ENCODE data around the gene CADPS2.

The CADPS2 gene

GRCh38 chr7:122384528-122384927 lies 501.7 kb downstream of the CADPS2 start:
- TF ChIP-seq CTCF (IDR thresholded peaks at IDR 0.05; ENCODE audit: borderline replicate concordance, extremely low read depth, low read length, poor library complexity, severe bottlenecking) (no peak), EZH2 (IDR thresholded peaks at IDR 0.05; ENCODE audit: borderline replicate concordance, low read depth, low read length, severe bottlenecking) (no peak)
- H3K79me2 ChIP-seq (ENCODE audit: insufficient read depth, low read length), result no peaks in the 10 kb centered on the region
- H4K20me1 ChIP-seq (ENCODE audit: insufficient read depth, low read length), result no peaks in the 10 kb centered on the region
- H3K4me1 ChIP-seq (ENCODE audit: insufficient read depth, low read length), result no peaks in the 10 kb centered on the region
- no peak overlapping the region for H3K27ac ChIP-seq (ENCODE audit: low read length)
- H3K27me3 ChIP-seq (ENCODE audit: insufficient read depth, low read length, poor library complexity), result no peaks in the 10 kb centered on the region
- no peaks in the 10 kb centered on the region for H3K9me3 ChIP-seq (ENCODE audit: insufficient read depth, low read length, severe bottlenecking)
- H3K4me2 ChIP-seq (ENCODE audit: insufficient read depth, low read length), result no peak overlapping the region
- H3K36me3 ChIP-seq (ENCODE audit: insufficient read depth, low read length), result no peaks in the 10 kb centered on the region
- H3K4me3 ChIP-seq (ENCODE audit: low read depth in 1 of 2, low read length in 2 of 2), result no peak overlapping the region
- DNase-seq (no peak), ATAC-seq (ENCODE audit: insufficient read depth, low read depth) (no peak)
- no peak overlapping the region for H2AFZ ChIP-seq (ENCODE audit: low read depth, low read length)
- H3K9ac ChIP-seq (ENCODE audit: low read depth, low read length), result no peak overlapping the region

GRCh38 chr7:122383934-122384333 lies 502.3 kb downstream of the CADPS2 start:
- Histone ChIP-seq H3K9ac (ENCODE audit: low read depth, low read length) (no peak overlapping the region), H3K4me1 (ENCODE audit: insufficient read depth, low read length) (no peaks in the 10 kb centered on the region), H3K4me3 (ENCODE audit: low read depth in 1 of 2, low read length in 2 of 2) (no peak overlapping the region), H4K20me1 (ENCODE audit: insufficient read depth, low read length) (no peaks in the 10 kb centered on the region), H3K9me3 (ENCODE audit: insufficient read depth, low read length, severe bottlenecking) (no peaks in the 10 kb centered on the region), H3K27me3 (ENCODE audit: insufficient read depth, low read length, poor library complexity) (no peaks in the 10 kb centered on the region), H3K27ac (ENCODE audit: low read length) (no peak overlapping the region), H3K36me3 (ENCODE audit: insufficient read depth, low read length) (no peaks in the 10 kb centered on the region), H3K79me2 (ENCODE audit: insufficient read depth, low read length) (no peaks in the 10 kb centered on the region), H3K4me2 (ENCODE audit: insufficient read depth, low read length) (no peak overlapping the region), H2AFZ (ENCODE audit: low read depth, low read length) (no peak overlapping the region)
- TF ChIP-seq CTCF (IDR thresholded peaks at IDR 0.05; ENCODE audit: borderline replicate concordance, extremely low read depth, low read length, poor library complexity, severe bottlenecking) (no peak), EZH2 (IDR thresholded peaks at IDR 0.05; ENCODE audit: borderline replicate concordance, low read depth, low read length, severe bottlenecking) (no peak)
- DNase-seq (no peak), ATAC-seq (ENCODE audit: insufficient read depth, low read depth) (no peak)

- Histone ChIP-seq H4K20me1 (ENCODE audit: insufficient read depth, low read length) (no peaks in the 10 kb centered on the region), H3K36me3 (ENCODE audit: insufficient read depth, low read length) (no peaks in the 10 kb centered on the region), H3K9ac (ENCODE audit: low read depth, low read length) (no peak overlapping the region), H3K4me2 (ENCODE audit: insufficient read depth, low read length) (no peak overlapping the region), H3K27ac (ENCODE audit: low read length) (no peak overlapping the region), H2AFZ (ENCODE audit: low read depth, low read length) (no peak overlapping the region), H3K4me1 (ENCODE audit: insufficient read depth, low read length) (no peaks in the 10 kb centered on the region), H3K9me3 (ENCODE audit: insufficient read depth, low read length, severe bottlenecking) (no peaks in the 10 kb centered on the region), H3K79me2 (ENCODE audit: insufficient read depth, low read length) (no peaks in the 10 kb centered on the region), H3K4me3 (ENCODE audit: low read depth in 1 of 2, low read length in 2 of 2) (no peak overlapping the region), H3K27me3 (ENCODE audit: insufficient read depth, low read length, poor library complexity) (no peaks in the 10 kb centered on the region)
- DNase-seq (no peak), ATAC-seq (ENCODE audit: insufficient read depth, low read depth) (no peak)
- TF ChIP-seq EZH2 (IDR thresholded peaks at IDR 0.05; ENCODE audit: borderline replicate concordance, low read depth, low read length, severe bottlenecking) (no peak), CTCF (IDR thresholded peaks at IDR 0.05; ENCODE audit: borderline replicate concordance, extremely low read depth, low read length, poor library complexity, severe bottlenecking) (no peak)
These were observed 505.3 kb downstream of the CADPS2 start for GRCh38 chr7:122380992-122381391.

- Histone ChIP-seq H3K4me3 (ENCODE audit: low read depth in 1 of 2, low read length in 2 of 2) (no peak overlapping the region), H3K9me3 (ENCODE audit: insufficient read depth, low read length, severe bottlenecking) (no peaks in the 10 kb centered on the region), H2AFZ (ENCODE audit: low read depth, low read length) (no peak overlapping the region), H3K79me2 (ENCODE audit: insufficient read depth, low read length) (no peaks in the 10 kb centered on the region), H3K4me2 (ENCODE audit: insufficient read depth, low read length) (no peak overlapping the region), H3K27me3 (ENCODE audit: insufficient read depth, low read length, poor library complexity) (no peaks in the 10 kb centered on the region), H4K20me1 (ENCODE audit: insufficient read depth, low read length) (no peaks in the 10 kb centered on the region), H3K27ac (ENCODE audit: low read length) (no peak overlapping the region), H3K4me1 (ENCODE audit: insufficient read depth, low read length) (no peaks in the 10 kb centered on the region), H3K9ac (ENCODE audit: low read depth, low read length) (no peak overlapping the region), H3K36me3 (ENCODE audit: insufficient read depth, low read length) (no peaks in the 10 kb centered on the region)
- ATAC-seq (ENCODE audit: insufficient read depth, low read depth) (no peak), DNase-seq (no peak)
- TF ChIP-seq CTCF (IDR thresholded peaks at IDR 0.05; ENCODE audit: borderline replicate concordance, extremely low read depth, low read length, poor library complexity, severe bottlenecking) (no peak), EZH2 (IDR thresholded peaks at IDR 0.05; ENCODE audit: borderline replicate concordance, low read depth, low read length, severe bottlenecking) (no peak)
These were observed 506.8 kb downstream of the CADPS2 start for GRCh38 chr7:122379491-122379890.
